PC-9 (cell line): ENCODE measurements around the gene GTF2H2.
"Not testable (repeated sequence)": the region's sequence is repeated elsewhere in the genome, so short reads cannot be mapped to it uniquely, and the experiment has no call there.

Source experiments
- CTCF ChIP-seq: fragments of 200-600 bp; sonication (generic); conservative IDR thresholded peaks from 2 replicates; pipeline ENCODE4 v1.6.1; 2017; ENCODE audit warnings: mixed run types, antibody characterized with exemption, mild to moderate bottlenecking, moderate library complexity
- EZH2 ChIP-seq: fragments of 200-600 bp; sonication (generic); IDR thresholded peaks from 2 replicates; pipeline ENCODE4 v1.8.0; 2017; ENCODE audit warnings: antibody characterized with exemption, low read depth

- TF ChIP-seq CTCF, EZH2: not testable (repeated sequence)
Measured at GRCh38 chr5:71020643-71021042, 46.8 kb downstream of the GTF2H2 start.
